ENCODE data around the gene ENDOU.
"Not testable (repeated sequence)": the region's sequence is repeated elsewhere in the genome, so short reads cannot be mapped to it uniquely, and the experiment has no call there.

The ENDOU gene

DNA sequence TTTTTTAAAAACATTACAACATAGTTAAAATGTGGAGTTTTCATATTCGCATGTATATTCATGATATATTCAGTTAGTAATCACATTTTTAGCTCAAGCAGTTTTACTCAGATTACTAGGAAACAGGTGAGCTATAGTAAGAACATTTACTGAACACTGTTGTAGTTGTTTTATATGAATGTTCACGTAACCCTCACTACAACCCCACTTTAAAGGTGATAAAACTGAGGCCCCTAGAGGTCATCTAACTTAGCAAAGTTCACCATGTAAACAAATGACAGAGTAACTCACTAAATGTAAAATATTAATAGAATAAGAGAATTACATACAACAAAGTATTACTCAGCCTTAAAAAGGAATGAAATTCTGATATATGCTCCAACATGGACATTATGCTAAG, 45.5 kb downstream of the ENDOU start:
- Histone ChIP-seq H3K9me3 (no peaks in the 10 kb centered on the region), H3K27me3 (no peaks in the 10 kb centered on the region), H3K4me1 (no peaks in the 10 kb centered on the region), H3K4me3 (ENCODE audit: low read depth, low read length) (no peak overlapping the region), H3K36me3 (peaks cover 24% of the 10 kb centered on the region)
- TF ChIP-seq, protein P1, sequence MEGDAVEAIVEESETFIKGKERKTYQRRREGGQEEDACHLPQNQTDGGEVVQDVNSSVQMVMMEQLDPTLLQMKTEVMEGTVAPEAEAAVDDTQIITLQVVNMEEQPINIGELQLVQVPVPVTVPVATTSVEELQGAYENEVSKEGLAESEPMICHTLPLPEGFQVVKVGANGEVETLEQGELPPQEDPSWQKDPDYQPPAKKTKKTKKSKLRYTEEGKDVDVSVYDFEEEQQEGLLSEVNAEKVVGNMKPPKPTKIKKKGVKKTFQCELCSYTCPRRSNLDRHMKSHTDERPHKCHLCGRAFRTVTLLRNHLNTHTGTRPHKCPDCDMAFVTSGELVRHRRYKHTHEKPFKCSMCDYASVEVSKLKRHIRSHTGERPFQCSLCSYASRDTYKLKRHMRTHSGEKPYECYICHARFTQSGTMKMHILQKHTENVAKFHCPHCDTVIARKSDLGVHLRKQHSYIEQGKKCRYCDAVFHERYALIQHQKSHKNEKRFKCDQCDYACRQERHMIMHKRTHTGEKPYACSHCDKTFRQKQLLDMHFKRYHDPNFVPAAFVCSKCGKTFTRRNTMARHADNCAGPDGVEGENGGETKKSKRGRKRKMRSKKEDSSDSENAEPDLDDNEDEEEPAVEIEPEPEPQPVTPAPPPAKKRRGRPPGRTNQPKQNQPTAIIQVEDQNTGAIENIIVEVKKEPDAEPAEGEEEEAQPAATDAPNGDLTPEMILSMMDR (IDR thresholded peaks at IDR 0.05; ENCODE audit: low read depth, low read length), result no peak
- DNase-seq, result no peak

DNA sequence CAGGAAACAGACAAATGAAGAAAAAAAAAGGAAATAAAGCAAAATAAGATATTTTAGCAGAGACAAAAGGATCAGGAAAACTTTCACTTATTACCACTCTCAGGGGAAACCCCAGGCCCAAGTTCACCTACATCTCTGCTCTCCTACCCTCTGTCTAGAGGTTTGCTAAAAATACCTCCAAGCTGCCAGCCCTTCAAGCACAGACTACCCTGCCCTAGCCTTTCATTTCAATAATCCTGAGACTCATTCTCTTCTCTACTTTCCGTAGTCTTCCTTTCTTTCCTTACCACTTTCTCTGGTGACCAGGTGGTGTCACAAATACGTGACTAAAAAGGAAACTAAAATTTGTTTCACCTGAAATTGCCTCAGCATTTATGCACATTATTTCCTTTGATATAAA, 53.2 kb downstream of the ENDOU start:
- H3K36me3 ChIP-seq, result peaks cover 18% of the 10 kb centered on the region
- DNase-seq, result no peak
- no peak overlapping the region for H3K4me3 ChIP-seq (ENCODE audit: low read depth, low read length)
- H3K4me1 ChIP-seq, result no peaks in the 10 kb centered on the region
- H3K27me3 ChIP-seq, result no peaks in the 10 kb centered on the region
- TF ChIP-seq, protein P1 (IDR thresholded peaks at IDR 0.05; ENCODE audit: low read depth, low read length), result no peak
- H3K9me3 ChIP-seq, result no peaks in the 10 kb centered on the region

DNA sequence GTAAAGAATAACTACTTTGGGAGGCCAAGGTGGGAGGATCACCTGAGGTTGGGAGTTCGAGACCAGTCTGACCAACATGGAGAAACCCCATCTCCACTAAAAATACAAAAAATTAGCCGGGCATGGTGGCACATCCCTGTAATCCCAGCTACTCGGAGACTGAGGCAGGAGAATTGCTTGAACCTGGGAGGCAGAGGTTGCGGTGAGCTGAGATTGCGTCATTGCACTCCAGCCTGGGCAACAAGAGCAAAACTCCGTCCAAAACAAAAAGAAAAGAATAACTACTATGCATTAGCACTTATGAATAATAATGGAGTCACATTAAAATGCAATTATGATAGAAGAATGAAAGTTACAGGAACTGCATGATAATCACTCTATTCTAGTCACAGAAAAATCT, 57.4 kb downstream of the ENDOU start:
- not testable (repeated sequence) for H3K9me3 ChIP-seq; DNase-seq; H3K27me3 ChIP-seq; H3K4me3 ChIP-seq (ENCODE audit: low read depth, low read length); H3K4me1 ChIP-seq
- H3K36me3 ChIP-seq, result peaks cover 17% of the 10 kb centered on the region
